IMR-90 (cell line): ENCODE measurements around the gene SH3RF2. TPM values are rescaled to one million over a fixed set of nuclear protein-coding genes. Genes with fewer than 3 reads are reported as not detected.

Source experiments
- ATAC-seq: fragments of 200-7000 bp; cut with Tn5 transposase; 2 replicates; pipeline ENCODE4 v1.9.1; 2020; ENCODE audit warnings: low read depth, mild to moderate bottlenecking, moderate library complexity
- BruUV-seq: library from RNA; stranded (reverse); fragments of 400-500 nt; replicated peaks from 2 replicates; lab custom pipeline; 2021; lab: Mats Ljungman, UMichigan
- CTCF ChIA-PET: fragments of 300-600 bp; formaldehyde crosslinking; extraction: SDS; loops from one replicate; lab custom pipeline; 2021; ENCODE audit warnings: antibody characterized with exemption; lab: Yijun Ruan, JAX
- POLR2A ChIA-PET: fragments of 300-600 bp; sonication (Branson Sonifier 250); formaldehyde crosslinking; loops from one replicate; lab custom pipeline; 2022; ENCODE audit warnings: antibody characterized with exemption; ENCODE audit not compliant: unreplicated experiment; lab: Charles Lee
- DNase-seq: peaks from one replicate; pipeline ENCODE4 v3.0.0; 2013
- H2AFZ ChIP-seq: replicated peaks from 2 replicates; pipeline ENCODE3; 2013; ENCODE audit warnings: low read length, mild to moderate bottlenecking; ENCODE audit not compliant: poor library complexity
- H2AK5ac ChIP-seq: 2 replicates; pipeline ENCODE4 v1.6.1; 2013; ENCODE audit warnings: low read depth, low read length, inconsistent platforms
- H2AK9ac ChIP-seq: replicated peaks from 2 replicates; pipeline ENCODE3; 2013; ENCODE audit warnings: mild to moderate bottlenecking, low read depth, low read length, moderate library complexity; ENCODE audit not compliant: poor library complexity
- H2BK120ac ChIP-seq: 2 replicates; pipeline ENCODE4 v1.6.1; 2013; ENCODE audit warnings: low read depth, low read length, inconsistent platforms
- H2BK15ac ChIP-seq: 3 replicates; pipeline ENCODE4 v1.6.1; 2013; ENCODE audit warnings: low read depth, low read length, inconsistent platforms
- H2BK20ac ChIP-seq: 2 replicates; pipeline ENCODE4 v1.6.1; 2013; ENCODE audit warnings: low read depth, mild to moderate bottlenecking, inconsistent platforms, low read length, moderate library complexity
- H2BK5ac ChIP-seq: 2 replicates; pipeline ENCODE4 v1.6.1; 2013; ENCODE audit warnings: mild to moderate bottlenecking, low read depth, low read length, inconsistent platforms; ENCODE audit not compliant: poor library complexity, severe bottlenecking
- H3K14ac ChIP-seq: replicated peaks from 2 replicates; pipeline ENCODE4 v1.6.1; 2013; ENCODE audit warnings: low read depth, low read length, inconsistent platforms
- H3K18ac ChIP-seq: 2 replicates; pipeline ENCODE4 v1.6.1; 2013; ENCODE audit warnings: low read depth, low read length, control low read depth
- H3K23ac ChIP-seq: 2 replicates; pipeline ENCODE4 v1.6.1; 2013; ENCODE audit warnings: low read depth, low read length, inconsistent platforms
- H3K27ac ChIP-seq: 2 replicates; pipeline ENCODE4 v1.5.1; 2013; ENCODE audit warnings: mild to moderate bottlenecking, control low read depth, low read length; ENCODE audit not compliant: insufficient read depth
- H3K27me3 ChIP-seq: 2 replicates; pipeline ENCODE4 v1.6.1; 2013; ENCODE audit warnings: low read length; ENCODE audit not compliant: control insufficient read depth, insufficient read depth
- H3K36me3 ChIP-seq: 2 replicates; pipeline ENCODE4 v1.6.1; 2013; ENCODE audit warnings: low read length, mixed read lengths; ENCODE audit not compliant: control insufficient read depth, insufficient read depth
- H3K4ac ChIP-seq: 2 replicates; pipeline ENCODE4 v1.6.1; 2013; ENCODE audit warnings: low read depth, low read length, inconsistent platforms
- H3K4me1 ChIP-seq: 2 replicates; pipeline ENCODE4 v1.6.1; 2013; ENCODE audit warnings: low read length, mixed read lengths; ENCODE audit not compliant: control insufficient read depth, insufficient read depth
- H3K4me2 ChIP-seq: 2 replicates; pipeline ENCODE4 v1.6.1; 2013; ENCODE audit warnings: low read depth, mild to moderate bottlenecking, control low read depth, low read length, moderate library complexity
- H3K4me3 ChIP-seq: 2 replicates; pipeline ENCODE4 v1.5.1; 2013; ENCODE audit warnings: low read depth, mild to moderate bottlenecking, control low read depth, low read length, moderate library complexity; ENCODE audit not compliant: insufficient read depth
- H3K56ac ChIP-seq: 2 replicates; pipeline ENCODE4 v1.6.1; 2013; ENCODE audit warnings: low read length, inconsistent platforms; ENCODE audit not compliant: insufficient read depth; ENCODE audit errors: extremely low read depth
- H3K79me1 ChIP-seq, 2 experiments: 2 replicates each; pipeline ENCODE4 v1.6.1; 2013; ENCODE audit warnings: low read length in 2 of 2, inconsistent platforms in 1 of 2, low read depth in 1 of 2
- H3K9ac ChIP-seq: 2 replicates; pipeline ENCODE4 v1.6.1; 2013; ENCODE audit warnings: low read depth, low read length, control low read depth
- H3K9me1 ChIP-seq: 2 replicates; pipeline ENCODE4 v1.6.1; 2013; ENCODE audit warnings: low read length, inconsistent platforms; ENCODE audit not compliant: insufficient read depth
- H3K9me3 ChIP-seq: 2 replicates; pipeline ENCODE4 v1.6.1; 2013; ENCODE audit warnings: low read length; ENCODE audit not compliant: control insufficient read depth, insufficient read depth
- H4K20me1 ChIP-seq: 2 replicates; pipeline ENCODE4 v1.6.1; 2013; ENCODE audit warnings: low read length, inconsistent platforms; ENCODE audit not compliant: insufficient read depth
- H4K5ac ChIP-seq: 2 replicates; pipeline ENCODE4 v1.6.1; 2013; ENCODE audit warnings: mild to moderate bottlenecking, low read depth, low read length, control low read depth
- H4K8ac ChIP-seq, 2 experiments: 2 replicates each; pipeline ENCODE4 v1.6.1; 2013; ENCODE audit warnings: low read depth in 2 of 2, low read length in 2 of 2, control low read depth in 1 of 2, inconsistent platforms in 1 of 2
- H4K91ac ChIP-seq: 2 replicates; pipeline ENCODE4 v1.6.1; 2013; ENCODE audit warnings: low read depth, low read length, inconsistent platforms; ENCODE audit not compliant: insufficient read depth
- BHLHE40 ChIP-seq: fragments of 150-350 bp; IDR thresholded peaks from 2 replicates; pipeline ENCODE4 v1.6.1; 2016; ENCODE audit warnings: mild to moderate bottlenecking, low read depth, low read length
- CEBPB ChIP-seq: IDR thresholded peaks from 2 replicates; pipeline ENCODE4 v1.6.1; 2012; ENCODE audit warnings: low read depth, low read length, improper control_type of control experiment
- CHD1 ChIP-seq: IDR thresholded peaks from 2 replicates; pipeline ENCODE4 v1.6.1; 2012; ENCODE audit warnings: low read depth, low read length, improper control_type of control experiment
- ELK1 ChIP-seq: fragments of 150-350 bp; IDR thresholded peaks from 2 replicates; pipeline ENCODE4 v1.6.1; 2016; ENCODE audit warnings: low read depth, mild to moderate bottlenecking, low read length, moderate library complexity, borderline replicate concordance
- FOS ChIP-seq: fragments of 150-350 bp; IDR thresholded peaks from 2 replicates; pipeline ENCODE4 v1.6.1; 2016; ENCODE audit warnings: low read depth, low read length
- MAFK ChIP-seq: IDR thresholded peaks from 2 replicates; pipeline ENCODE4 v1.6.1; 2012; ENCODE audit warnings: low read depth, low read length, improper control_type of control experiment
- MAZ ChIP-seq: IDR thresholded peaks from 2 replicates; pipeline ENCODE4 v1.6.1; 2012; ENCODE audit warnings: low read depth, mild to moderate bottlenecking, low read length, improper control_type of control experiment, moderate library complexity, borderline replicate concordance
- MXI1 ChIP-seq: IDR thresholded peaks from 2 replicates; pipeline ENCODE4 v1.6.1; 2012; ENCODE audit warnings: low read depth, mild to moderate bottlenecking, low read length, moderate library complexity, borderline replicate concordance
- NFE2L2 ChIP-seq: fragments of 150-350 bp; IDR thresholded peaks from 2 replicates; pipeline ENCODE4 v1.6.1; 2016; ENCODE audit warnings: low read depth, mild to moderate bottlenecking, low read length
- POLR2A ChIP-seq: IDR thresholded peaks from 2 replicates; pipeline ENCODE4 v1.6.1; 2012; ENCODE audit warnings: mild to moderate bottlenecking, low read depth, low read length
- RAD21 ChIP-seq: IDR thresholded peaks from 2 replicates; pipeline ENCODE4 v1.6.1; 2012; ENCODE audit warnings: low read length, improper control_type of control experiment
- RCOR1 ChIP-seq: IDR thresholded peaks from 2 replicates; pipeline ENCODE4 v1.6.1; 2012; ENCODE audit warnings: mild to moderate bottlenecking, low read length, improper control_type of control experiment; ENCODE audit not compliant: insufficient replicate concordance
- RFX5 ChIP-seq: IDR thresholded peaks from 2 replicates; pipeline ENCODE4 v1.8.0; 2012; ENCODE audit warnings: low read depth, mild to moderate bottlenecking, low read length, moderate library complexity
- SMC3 ChIP-seq: fragments of 150-350 bp; IDR thresholded peaks from 2 replicates; pipeline ENCODE4 v1.6.1; 2016; ENCODE audit warnings: low read depth, mild to moderate bottlenecking, antibody characterized with exemption, low read length, moderate library complexity
- WGBS, 2 experiments: methylation state at CpG; one replicate each; pipeline versions ENCODE4 v1.1.5 to v1.1.7; 2013; ENCODE audit warnings: missing lambda C conversion rate in 2 of 2; ENCODE audit not compliant: insufficient read length in 1 of 2; ENCODE audit errors: extremely low coverage in 2 of 2; 5-methylcytosine and 5-hydroxymethylcytosine counted together
- dilution Hi-C: fragments of 300-500 bp; cut with HindIII; formaldehyde crosslinking; loops from one replicate; pipeline ENCODE4 v1.14.3; 2018; ENCODE audit warnings: low sequenced_read_pairs; ENCODE audit not compliant: unreplicated experiment
- in situ Hi-C: fragments of 300-500 bp; cut with MboI; formaldehyde crosslinking; loops from 3 replicates; pipeline ENCODE4 v1.14.3; 2019; ENCODE audit warnings: low sequenced_read_pairs, inconsistent platforms, mixed read lengths
- intact Hi-C: fragments of 100-400 bp; cut with micrococcal nuclease; formaldehyde crosslinking; loops from 2 replicates; pipeline ENCODE4 v1.10.0; 2022
- polyA plus RNA-seq, 3 experiments: library from polyadenylated mRNA; depleted of rRNA; stranded (reverse); fragments of >200 nt; gene quantifications; 2 replicates each; pipeline ENCODE4 v1.2.3, GENCODE V29; 2012; ENCODE audit warnings: low replicate concordance in 1 of 3
- total RNA-seq: library from RNA; depleted of rRNA; stranded (reverse); fragments of >200 nt; gene quantifications from 2 replicates; pipeline ENCODE4 v1.2.3, GENCODE V29; 2012
- TF ChIP-seq, protein P1 (sequence below): fragments of 150-350 bp; IDR thresholded peaks from 2 replicates; pipeline ENCODE4 v1.6.1; 2017; ENCODE audit warnings: mild to moderate bottlenecking, antibody characterized with exemption, low read length, low read depth
- TF ChIP-seq, protein P2 (sequence below): conservative IDR thresholded peaks from 2 replicates; pipeline ENCODE4 v1.5.1; 2012; ENCODE audit warnings: mild to moderate bottlenecking, low read depth, low read length, improper control_type of control experiment

Gene SH3RF2
- total and polyA plus RNA-seq, 2 of the 4 experiments (the other 2 are of a cell fraction): 1.3 to 1.7 TPM

DNA sequence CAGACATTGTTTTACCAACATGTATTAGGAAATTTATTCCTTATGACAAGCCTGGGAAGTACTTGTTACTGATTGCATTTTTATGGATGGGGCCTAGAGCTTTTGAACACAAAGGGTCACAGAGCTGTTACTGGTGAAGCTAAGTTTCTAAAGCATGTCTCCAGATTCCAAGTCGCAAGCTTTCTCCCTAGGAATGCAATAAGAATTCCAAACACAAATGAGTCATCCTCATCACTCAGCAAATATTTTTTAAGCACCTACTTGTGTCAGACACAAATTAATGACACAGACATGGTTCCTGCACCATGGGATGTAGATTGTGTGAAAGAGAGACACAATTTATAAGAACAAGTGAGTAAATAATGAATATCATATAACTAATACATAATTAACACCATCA is 11.0 kb upstream of the SH3RF2 start:
- no TSS peak for BruUV-seq
- Histone ChIP-seq H4K5ac (no peak overlapping the region), H2AFZ (no peak overlapping the region), H3K9me1 (no peaks in the 10 kb centered on the region; the same call in 1 of the 2 replicates), H4K8ac (no peak overlapping the region), H3K79me1 (no peaks in the 10 kb centered on the region), H3K36me3 (no peaks in the 10 kb centered on the region), H3K56ac (no peak overlapping the region), H3K23ac (no peak overlapping the region), H3K27me3 (no peaks in the 10 kb centered on the region), H2BK120ac (no peak overlapping the region), H2BK20ac (no peak overlapping the region), H3K4me3 (no peak overlapping the region), H4K91ac (no peak overlapping the region), H3K14ac (no peak overlapping the region), H3K27ac (no peak overlapping the region), H3K4me1 (peaks cover 12% of the 10 kb centered on the region), H3K4me2 (peak overlapping the region; percentile 28; the same call in 1 of the 2 replicates), H2AK5ac (no peak overlapping the region), H2AK9ac (no peak overlapping the region), H2BK15ac (no peak overlapping the region), H3K4ac (no peak overlapping the region), H3K18ac (no peak overlapping the region), H4K20me1 (no peaks in the 10 kb centered on the region), H3K9ac (no peak overlapping the region), H2BK5ac (peak overlapping the region; percentile 74), H3K9me3 (no peaks in the 10 kb centered on the region)
- in situ Hi-C loops (no loop called here), intact Hi-C loops (no loop called here), dilution Hi-C loops (no loop called here)
- TF ChIP-seq, protein P1, sequence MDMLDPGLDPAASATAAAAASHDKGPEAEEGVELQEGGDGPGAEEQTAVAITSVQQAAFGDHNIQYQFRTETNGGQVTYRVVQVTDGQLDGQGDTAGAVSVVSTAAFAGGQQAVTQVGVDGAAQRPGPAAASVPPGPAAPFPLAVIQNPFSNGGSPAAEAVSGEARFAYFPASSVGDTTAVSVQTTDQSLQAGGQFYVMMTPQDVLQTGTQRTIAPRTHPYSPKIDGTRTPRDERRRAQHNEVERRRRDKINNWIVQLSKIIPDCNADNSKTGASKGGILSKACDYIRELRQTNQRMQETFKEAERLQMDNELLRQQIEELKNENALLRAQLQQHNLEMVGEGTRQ: no peak
- TF ChIP-seq SMC3 (no peak), NFE2L2 (0 out of 2 replicates have a peak, but pooled peaks have one; percentile 22), BHLHE40 (peak; percentile 23; the same call in 1 of the 2 replicates), MAZ (no peak), RFX5 (no peak), CHD1 (no peak), CEBPB (no peak), MAFK (peak; percentile 57), RAD21 (no peak), POLR2A (peak; percentile 21; the same call in 1 of the 2 replicates), FOS (peak; percentile 64; the same call in 1 of the 2 replicates), RCOR1 (no peak), ELK1 (no peak), MXI1 (no peak)
- TF ChIP-seq, protein P2, sequence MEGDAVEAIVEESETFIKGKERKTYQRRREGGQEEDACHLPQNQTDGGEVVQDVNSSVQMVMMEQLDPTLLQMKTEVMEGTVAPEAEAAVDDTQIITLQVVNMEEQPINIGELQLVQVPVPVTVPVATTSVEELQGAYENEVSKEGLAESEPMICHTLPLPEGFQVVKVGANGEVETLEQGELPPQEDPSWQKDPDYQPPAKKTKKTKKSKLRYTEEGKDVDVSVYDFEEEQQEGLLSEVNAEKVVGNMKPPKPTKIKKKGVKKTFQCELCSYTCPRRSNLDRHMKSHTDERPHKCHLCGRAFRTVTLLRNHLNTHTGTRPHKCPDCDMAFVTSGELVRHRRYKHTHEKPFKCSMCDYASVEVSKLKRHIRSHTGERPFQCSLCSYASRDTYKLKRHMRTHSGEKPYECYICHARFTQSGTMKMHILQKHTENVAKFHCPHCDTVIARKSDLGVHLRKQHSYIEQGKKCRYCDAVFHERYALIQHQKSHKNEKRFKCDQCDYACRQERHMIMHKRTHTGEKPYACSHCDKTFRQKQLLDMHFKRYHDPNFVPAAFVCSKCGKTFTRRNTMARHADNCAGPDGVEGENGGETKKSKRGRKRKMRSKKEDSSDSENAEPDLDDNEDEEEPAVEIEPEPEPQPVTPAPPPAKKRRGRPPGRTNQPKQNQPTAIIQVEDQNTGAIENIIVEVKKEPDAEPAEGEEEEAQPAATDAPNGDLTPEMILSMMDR: no peak
- peak; percentile 86 for DNase-seq
- POLR2A ChIA-PET: no interaction called here
- peak; percentile 95 for ATAC-seq
- CTCF ChIA-PET: interaction anchor here (0.8 to 1.0 kb wide), 2 partner anchors 37 to 116 kb away, joined by 4 read pairs; no protein-coding TSS in a partner anchor
- no CpG with 5 or more reads among the region's 1 CpG for WGBS, 2 experiments
